Measurements from ENCODE around the gene DRGX. TPM values are rescaled to one million over a fixed set of nuclear protein-coding genes. Genes with fewer than 3 reads are reported as not detected.

The DRGX gene
- total and polyA plus RNA-seq, 2 of the 4 experiments (the other 2 are of a cell fraction) = not detected

- H2AK9ac ChIP-seq (replicated peaks; ENCODE audit: low read depth, low read length, poor library complexity) = no peak overlapping the region
- H3K36me3 ChIP-seq (ENCODE audit: control insufficient read depth, insufficient read depth, low read length) = no peaks in the 10 kb centered on the region
- no peak overlapping the region for H3K4ac ChIP-seq (ENCODE audit: low read depth, low read length)
- DNase-seq (no peak), ATAC-seq (ENCODE audit: low read depth) (no peak)
- intact Hi-C loops (cut with micrococcal nuclease) = no loop called here
- no peak overlapping the region for H2BK120ac ChIP-seq (ENCODE audit: low read depth, low read length)
- ChIA-PET CTCF (no interaction called here), POLR2A (ENCODE audit: unreplicated experiment) (no interaction called here)
- no peak overlapping the region for H2BK15ac ChIP-seq (ENCODE audit: low read depth, low read length)
- no peak overlapping the region for H4K5ac ChIP-seq (ENCODE audit: low read depth, low read length)
- H3K56ac ChIP-seq (ENCODE audit: extremely low read depth, insufficient read depth, low read length) = no peak overlapping the region
- H3K23ac ChIP-seq (ENCODE audit: low read depth, low read length) = no peak overlapping the region
- 0 out of 2 replicates have a peak, but pooled peaks cover 4% of the 10 kb centered on the region for H4K20me1 ChIP-seq (ENCODE audit: insufficient read depth, low read length)
- no peak overlapping the region for H3K18ac ChIP-seq (ENCODE audit: low read depth, low read length)
- no peak overlapping the region for H3K27ac ChIP-seq (ENCODE audit: insufficient read depth, low read length)
- no peak overlapping the region for H2AK5ac ChIP-seq (ENCODE audit: low read depth, low read length)
- H3K27me3 ChIP-seq (ENCODE audit: control insufficient read depth, insufficient read depth, low read length) = peaks cover 33% of the 10 kb centered on the region
- no peak overlapping the region for H4K91ac ChIP-seq (ENCODE audit: insufficient read depth, low read depth, low read length)
- no peak overlapping the region for H3K4me3 ChIP-seq (ENCODE audit: insufficient read depth, low read depth, low read length)
- no peak overlapping the region for H4K8ac ChIP-seq (ENCODE audit: low read depth in 2 of 2, low read length in 2 of 2)
- H2BK20ac ChIP-seq (ENCODE audit: low read depth, low read length) = no peak overlapping the region
- dilution Hi-C loops (cut with HindIII; ENCODE audit: low sequenced_read_pairs, unreplicated experiment) = no loop called here
- in situ Hi-C loops (cut with MboI; ENCODE audit: low sequenced_read_pairs) = no loop called here
- no TSS peak for BruUV-seq (replicated peaks)
- H2AFZ ChIP-seq (replicated peaks; ENCODE audit: low read length, poor library complexity) = no peak overlapping the region
- peaks cover 5% of the 10 kb centered on the region; the same call in 1 of the 2 replicates for H3K9me1 ChIP-seq (ENCODE audit: insufficient read depth, low read length)
- H3K9ac ChIP-seq (ENCODE audit: low read depth, low read length) = no peak overlapping the region
- H3K14ac ChIP-seq (replicated peaks; ENCODE audit: low read depth, low read length) = no peak overlapping the region
- H3K4me2 ChIP-seq (ENCODE audit: low read depth, low read length) = no peak overlapping the region
- H3K79me1 ChIP-seq (ENCODE audit: low read depth in 1 of 2, low read length in 2 of 2) = no peaks in the 10 kb centered on the region
- no peaks in the 10 kb centered on the region for H3K9me3 ChIP-seq (ENCODE audit: control insufficient read depth, insufficient read depth, low read length)
- H2BK5ac ChIP-seq (ENCODE audit: low read depth, low read length, poor library complexity, severe bottlenecking) = no peak overlapping the region
- no peaks in the 10 kb centered on the region for H3K4me1 ChIP-seq (ENCODE audit: control insufficient read depth, insufficient read depth, low read length)
- no peak for TF ChIP-seq MAFK (IDR thresholded peaks at IDR 0.05; ENCODE audit: low read depth, low read length)
- TF ChIP-seq SMC3 (IDR thresholded peaks at IDR 0.05; ENCODE audit: low read depth, low read length) = no peak
- no peak for TF ChIP-seq ELK1 (IDR thresholded peaks at IDR 0.05; ENCODE audit: borderline replicate concordance, low read depth, low read length)
- TF ChIP-seq CTCF (conservative IDR thresholded peaks at IDR 0.05; ENCODE audit: low read depth, low read length) = no peak
- no peak for TF ChIP-seq RAD21 (IDR thresholded peaks at IDR 0.05; ENCODE audit: low read length)
- no peak for TF ChIP-seq NFE2L2 (IDR thresholded peaks at IDR 0.05; ENCODE audit: low read depth, low read length)
- TF ChIP-seq CHD1 (IDR thresholded peaks at IDR 0.05; ENCODE audit: low read depth, low read length) = no peak
- TF ChIP-seq CEBPB (IDR thresholded peaks at IDR 0.05; ENCODE audit: low read depth, low read length) = no peak
- no peak for TF ChIP-seq FOS (IDR thresholded peaks at IDR 0.05; ENCODE audit: low read depth, low read length)
- no peak for TF ChIP-seq USF2 (IDR thresholded peaks at IDR 0.05; ENCODE audit: low read depth, low read length)
- WGBS, 2 experiments (ENCODE audit: extremely low coverage in 2 of 2, insufficient read length in 1 of 2) = 64% methylated on average over 7 of the region's 14 CpGs; no CpG with 5 or more reads in 1 of the 2 experiments
These were observed 14.6 kb downstream of the DRGX start for GRCh38 chr10:49381111-49381900.

All from IMR-90 (cell line).